Measurements from ENCODE around the gene ATF4. TPM values are rescaled to one million over a fixed set of nuclear protein-coding genes. Genes with fewer than 3 reads are reported as not detected.

ATF4 gene, protein sequence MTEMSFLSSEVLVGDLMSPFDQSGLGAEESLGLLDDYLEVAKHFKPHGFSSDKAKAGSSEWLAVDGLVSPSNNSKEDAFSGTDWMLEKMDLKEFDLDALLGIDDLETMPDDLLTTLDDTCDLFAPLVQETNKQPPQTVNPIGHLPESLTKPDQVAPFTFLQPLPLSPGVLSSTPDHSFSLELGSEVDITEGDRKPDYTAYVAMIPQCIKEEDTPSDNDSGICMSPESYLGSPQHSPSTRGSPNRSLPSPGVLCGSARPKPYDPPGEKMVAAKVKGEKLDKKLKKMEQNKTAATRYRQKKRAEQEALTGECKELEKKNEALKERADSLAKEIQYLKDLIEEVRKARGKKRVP
- total RNA-seq (2014; rRNA removed; shearing (Covaris generic)), result 190 and 238 TPM in 2 replicates

DNA sequence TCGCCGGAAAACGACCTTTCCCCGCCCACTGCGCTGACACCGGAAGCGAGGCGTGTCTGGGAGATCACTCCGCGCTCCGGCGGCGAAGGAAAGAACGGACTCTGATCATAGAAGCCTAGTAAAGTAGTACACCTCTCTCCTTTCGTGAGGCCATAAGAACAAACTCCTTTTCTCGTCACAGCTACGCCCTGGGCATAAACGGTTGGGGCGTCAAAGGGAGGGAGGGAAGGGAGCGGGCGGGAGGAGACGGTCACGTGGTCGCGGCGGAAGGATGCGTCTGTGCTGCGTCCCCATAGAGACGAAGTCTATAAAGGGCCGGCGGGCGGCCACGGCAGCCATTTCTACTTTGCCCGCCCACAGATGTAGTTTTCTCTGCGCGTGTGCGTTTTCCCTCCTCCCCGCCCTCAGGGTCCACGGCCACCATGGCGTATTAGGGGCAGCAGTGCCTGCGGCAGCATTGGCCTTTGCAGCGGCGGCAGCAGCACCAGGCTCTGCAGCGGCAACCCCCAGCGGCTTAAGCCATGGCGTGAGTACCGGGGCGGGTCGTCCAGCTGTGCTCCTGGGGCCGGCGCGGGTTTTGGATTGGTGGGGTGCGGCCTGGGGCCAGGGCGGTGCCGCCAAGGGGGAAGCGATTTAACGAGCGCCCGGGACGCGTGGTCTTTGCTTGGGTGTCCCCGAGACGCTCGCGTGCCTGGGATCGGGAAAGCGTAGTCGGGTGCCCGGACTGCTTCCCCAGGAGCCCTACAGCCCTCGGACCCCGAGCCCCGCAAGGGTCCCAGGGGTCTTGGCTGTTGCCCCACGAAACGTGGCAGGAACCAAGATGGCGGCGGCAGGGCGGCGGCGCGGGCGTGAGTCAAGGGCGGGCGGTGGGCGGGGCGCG, at the start of gene ATF4:
ATF4 (plus strand) TSS at position 337 of the 880 bp plus-strand sequence. CDS start 884 bp downstream, outside the sequence.
- DNase-seq, result peak; percentile 70 to 72
- Histone ChIP-seq H3K9me3 (replicated peaks) (no peaks in the 10 kb centered on the region), H3K4me3 (peak within 1 kb of the TSS; percentile 98), H3K27me3 (no peaks in the 10 kb centered on the region), H3K36me3 (peaks cover 53% of the 10 kb centered on the region), H3K4me1 (peaks cover 16% of the 10 kb centered on the region), H3K27ac (peak within 1 kb of the TSS; percentile 98)

DNA sequence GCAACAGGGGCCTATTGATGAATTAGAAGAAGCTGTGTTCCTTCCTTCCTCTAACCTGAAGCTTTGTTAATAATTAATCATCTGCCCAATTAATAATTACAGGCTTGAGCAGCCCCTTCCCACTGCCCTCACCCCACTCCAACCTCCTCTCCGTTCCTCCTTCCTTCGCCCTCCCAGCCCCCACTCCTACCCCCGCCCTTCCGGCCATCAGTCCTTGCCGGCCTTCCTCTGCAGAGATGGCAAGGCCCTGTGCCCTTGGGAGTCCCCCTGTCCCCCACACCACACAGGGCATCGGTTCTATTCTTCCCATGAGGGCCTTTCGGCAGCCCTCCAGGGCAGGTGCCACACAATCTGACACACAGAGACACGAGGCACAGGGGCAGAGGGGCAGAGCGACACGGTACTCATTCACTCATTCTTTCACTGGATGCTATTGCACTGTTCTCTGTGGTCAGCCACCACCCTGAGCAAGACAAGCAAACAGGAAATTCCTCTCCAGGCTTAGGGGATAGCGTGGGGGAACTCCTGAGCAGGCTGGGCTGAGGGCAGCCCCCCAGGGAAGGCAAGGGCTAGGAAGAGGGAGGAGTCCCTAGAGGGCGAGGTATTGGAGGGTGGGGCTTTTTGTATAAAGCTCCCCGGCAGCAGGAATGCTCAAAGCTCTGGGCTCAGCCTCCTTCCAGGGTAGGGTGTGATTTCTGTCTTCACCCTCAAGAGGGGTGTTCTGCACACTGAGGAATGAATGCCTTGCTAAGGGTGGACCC, 48.8 kb upstream of the ATF4 start:
- Histone ChIP-seq H3K4me1 (peaks cover 4% of the 10 kb centered on the region; the same call in 1 of the 2 replicates), H3K27me3 (no peaks in the 10 kb centered on the region; the same call in 1 of the 2 replicates), H3K9me3 (replicated peaks) (no peaks in the 10 kb centered on the region), H3K27ac (no peak overlapping the region), H3K4me3 (no peak overlapping the region), H3K36me3 (no peaks in the 10 kb centered on the region)
- no peak for DNase-seq

DNA sequence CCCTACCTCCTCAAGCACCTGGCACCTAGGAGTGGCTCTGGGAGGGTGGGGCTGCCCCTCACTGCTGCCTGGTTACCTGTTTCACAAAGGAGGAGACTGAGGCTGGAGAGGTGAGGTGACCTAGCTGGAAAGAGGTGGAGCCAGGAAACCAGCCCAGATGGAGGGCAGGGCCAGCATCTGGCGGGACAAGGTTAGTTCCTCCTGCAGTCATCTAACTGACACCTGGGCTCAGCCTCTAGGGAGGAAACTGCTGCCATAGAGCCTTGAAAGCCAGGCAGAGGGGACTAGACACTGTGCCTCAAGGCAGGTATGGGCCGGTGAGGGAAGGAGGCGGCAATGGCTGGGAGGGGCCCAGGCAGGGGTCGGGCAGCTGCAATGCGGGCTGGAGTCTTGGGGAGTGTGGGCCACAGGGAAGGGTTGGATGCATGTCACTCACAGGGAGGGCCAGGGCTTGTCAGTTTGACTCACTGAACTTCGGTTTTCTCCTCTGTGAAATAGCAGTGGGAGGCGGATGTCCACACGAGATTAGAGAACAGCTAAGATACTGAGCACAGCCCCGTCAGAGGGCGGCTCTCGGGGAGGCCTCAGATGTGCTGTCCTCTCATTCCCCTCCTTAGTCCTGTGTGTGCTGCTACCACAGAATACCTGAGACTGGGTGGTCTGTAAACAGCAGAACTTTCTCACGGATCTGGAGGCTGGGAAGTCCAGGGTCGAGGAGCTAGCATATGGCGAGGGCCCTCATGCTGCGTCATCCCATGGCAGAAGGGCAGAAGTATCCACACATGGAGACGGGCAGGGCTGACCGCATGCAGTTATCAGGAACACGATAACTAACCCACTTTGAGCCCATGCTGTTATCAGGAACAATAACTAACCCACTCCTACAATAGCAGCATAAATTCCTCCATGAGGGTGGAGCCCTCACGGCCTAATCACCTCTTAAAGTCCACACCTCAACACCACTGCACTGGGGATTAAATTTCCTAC, 47.5 kb upstream of the ATF4 start:
- Histone ChIP-seq H3K36me3 (no peaks in the 10 kb centered on the region), H3K9me3 (replicated peaks) (no peaks in the 10 kb centered on the region), H3K4me1 (peaks cover 4% of the 10 kb centered on the region; the same call in 1 of the 2 replicates), H3K27me3 (no peaks in the 10 kb centered on the region; the same call in 1 of the 2 replicates), H3K27ac (no peak overlapping the region), H3K4me3 (no peak overlapping the region)
- no peak for DNase-seq

DNA sequence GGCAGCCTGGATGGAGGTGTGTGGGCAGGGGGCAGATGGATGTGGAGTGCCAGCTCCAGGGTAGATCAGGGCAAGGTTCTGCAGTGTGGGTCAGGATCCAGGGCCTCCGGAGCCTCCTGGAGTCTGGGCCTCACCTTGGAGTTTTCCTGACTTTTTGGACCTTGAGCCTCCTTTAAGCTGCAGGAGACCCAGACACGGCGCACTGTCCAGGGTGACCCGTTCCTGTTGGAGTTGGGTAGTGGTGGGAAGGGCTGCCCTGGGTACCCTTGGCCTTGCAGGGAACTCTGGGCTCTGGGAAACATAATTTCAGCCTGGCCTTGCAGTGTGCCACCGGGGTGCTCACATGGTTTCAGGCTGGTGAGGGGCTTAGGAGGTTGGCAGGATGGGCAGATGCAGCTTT, 46.5 kb upstream of the ATF4 start:
- no peaks in the 10 kb centered on the region for H3K36me3 ChIP-seq
- H3K27ac ChIP-seq, result no peak overlapping the region
- H3K4me1 ChIP-seq, result peaks cover 11% of the 10 kb centered on the region; the same call in 1 of the 2 replicates
- H3K27me3 ChIP-seq, result no peaks in the 10 kb centered on the region; the same call in 1 of the 2 replicates
- no peak overlapping the region for H3K4me3 ChIP-seq
- no peaks in the 10 kb centered on the region for H3K9me3 ChIP-seq (replicated peaks)
- no peak for DNase-seq

DNA sequence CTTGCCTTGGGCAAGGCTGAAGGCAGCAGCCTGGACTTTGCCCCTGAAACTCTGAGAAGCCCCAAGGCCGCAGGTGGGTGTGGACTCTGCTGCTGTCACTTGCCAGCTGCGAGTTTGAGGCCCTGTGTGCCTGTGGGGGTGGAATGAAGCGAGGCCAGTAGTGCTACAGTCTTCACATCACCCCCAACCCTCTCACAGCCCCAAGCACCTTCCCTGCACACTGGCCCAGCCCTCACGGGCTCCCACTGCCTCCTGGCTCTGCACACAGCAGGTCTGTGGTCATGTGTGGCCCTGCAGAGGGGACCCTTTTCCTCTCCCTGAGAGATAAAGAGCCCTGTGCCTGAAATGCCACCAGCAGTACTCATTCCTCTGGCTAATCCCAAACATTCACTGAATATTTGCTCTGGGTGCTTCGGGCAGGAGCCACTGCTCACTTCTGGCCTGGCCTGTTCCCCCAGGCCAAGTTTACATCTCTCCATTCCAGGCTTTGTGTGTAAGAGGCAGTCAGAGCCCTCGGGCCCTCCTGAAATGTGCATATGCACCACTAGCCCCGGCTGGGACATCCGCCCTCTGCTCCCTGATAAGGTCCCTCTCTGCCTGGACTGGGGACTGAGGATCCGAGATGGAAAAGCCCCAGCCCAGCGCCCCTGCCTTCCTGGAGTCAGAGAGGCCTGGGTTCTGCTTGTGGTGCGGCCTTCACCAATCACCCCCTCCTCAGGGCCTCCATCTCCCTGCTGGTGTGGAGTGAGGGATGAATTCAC, 45.8 kb upstream of the ATF4 start:
- no peak overlapping the region for H3K27ac ChIP-seq
- no peaks in the 10 kb centered on the region for H3K9me3 ChIP-seq (replicated peaks)
- H3K36me3 ChIP-seq, result no peaks in the 10 kb centered on the region
- H3K4me1 ChIP-seq, result peaks cover 16% of the 10 kb centered on the region; the same call in 1 of the 2 replicates
- no peak for DNase-seq
- no peak overlapping the region for H3K4me3 ChIP-seq
- H3K27me3 ChIP-seq, result no peaks in the 10 kb centered on the region; the same call in 1 of the 2 replicates

DNA sequence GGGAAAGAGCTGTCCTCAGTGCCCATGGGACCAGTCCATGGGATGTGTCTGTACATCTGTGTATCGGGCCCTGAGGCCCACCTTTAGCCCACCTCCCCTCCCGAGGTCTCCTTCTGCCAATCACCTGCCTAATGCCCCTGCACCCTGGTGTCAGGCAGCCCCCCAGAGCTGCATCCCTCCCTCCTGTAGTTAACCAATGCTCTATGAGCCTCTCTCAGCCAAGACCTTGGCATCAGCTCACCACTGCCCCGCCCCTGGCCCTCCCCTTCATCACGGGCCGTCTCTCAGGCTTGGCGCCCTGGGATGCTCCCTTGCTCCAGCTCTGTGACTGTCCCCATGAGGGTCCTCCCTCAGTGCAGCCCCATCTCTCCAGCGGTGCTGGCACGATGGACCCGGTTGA, 45.0 kb upstream of the ATF4 start:
- no peak for DNase-seq
- Histone ChIP-seq H3K27me3 (no peaks in the 10 kb centered on the region; the same call in 1 of the 2 replicates), H3K9me3 (replicated peaks) (no peaks in the 10 kb centered on the region), H3K4me3 (no peak overlapping the region), H3K4me1 (peaks cover 16% of the 10 kb centered on the region; the same call in 1 of the 2 replicates), H3K36me3 (no peaks in the 10 kb centered on the region), H3K27ac (no peak overlapping the region)

DNA sequence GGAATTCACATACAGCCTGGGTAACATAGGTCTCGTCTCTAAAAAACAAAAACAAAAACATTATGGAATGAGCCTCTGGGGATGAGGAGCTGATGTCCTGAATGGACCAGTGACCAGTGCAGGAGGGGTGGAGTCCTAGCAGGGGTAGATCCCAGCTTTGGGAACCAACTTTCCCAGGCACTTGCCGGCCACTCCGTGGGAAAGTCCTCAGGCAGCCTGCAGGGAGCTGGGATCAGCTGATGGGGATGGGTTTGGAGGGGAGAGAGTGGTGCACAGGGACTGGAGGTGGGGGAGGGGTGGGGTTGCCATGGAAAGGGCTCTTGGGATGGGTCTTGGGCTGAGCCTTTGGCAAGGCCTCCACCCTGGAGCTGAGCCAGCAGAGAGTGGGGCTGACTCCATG, 44.5 kb upstream of the ATF4 start:
- Histone ChIP-seq H3K9me3 (replicated peaks) (no peaks in the 10 kb centered on the region), H3K36me3 (no peaks in the 10 kb centered on the region), H3K27me3 (no peaks in the 10 kb centered on the region), H3K27ac (no peak overlapping the region), H3K4me1 (peaks cover 16% of the 10 kb centered on the region; the same call in 1 of the 2 replicates), H3K4me3 (no peak overlapping the region)
- no peak for DNase-seq

DNA sequence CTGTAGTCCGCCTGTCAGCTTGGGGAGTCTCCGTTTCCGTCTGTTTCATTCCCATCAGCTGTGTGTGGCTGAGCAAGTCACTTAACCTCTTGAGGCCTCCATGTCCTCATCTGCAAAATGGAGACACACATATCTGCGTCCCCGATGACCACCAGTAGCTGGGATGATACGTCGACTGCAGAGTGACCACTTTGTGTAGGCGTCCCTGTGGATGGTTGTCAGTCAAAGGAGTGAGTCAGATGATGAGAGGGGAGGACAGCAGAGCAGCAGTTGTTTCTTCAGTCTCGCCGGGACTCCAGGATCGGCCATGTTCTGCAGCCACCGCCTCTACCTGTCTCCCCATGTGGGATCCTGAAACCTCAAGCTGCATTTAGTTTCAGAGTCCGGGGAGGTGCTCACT, 43.7 kb upstream of the ATF4 start:
- H3K9me3 ChIP-seq (replicated peaks), result no peaks in the 10 kb centered on the region
- H3K4me3 ChIP-seq, result no peak overlapping the region
- H3K27ac ChIP-seq, result no peak overlapping the region
- peaks cover 14% of the 10 kb centered on the region; the same call in 1 of the 2 replicates for H3K4me1 ChIP-seq
- no peak for DNase-seq
- no peaks in the 10 kb centered on the region for H3K27me3 ChIP-seq
- no peaks in the 10 kb centered on the region for H3K36me3 ChIP-seq

DNA sequence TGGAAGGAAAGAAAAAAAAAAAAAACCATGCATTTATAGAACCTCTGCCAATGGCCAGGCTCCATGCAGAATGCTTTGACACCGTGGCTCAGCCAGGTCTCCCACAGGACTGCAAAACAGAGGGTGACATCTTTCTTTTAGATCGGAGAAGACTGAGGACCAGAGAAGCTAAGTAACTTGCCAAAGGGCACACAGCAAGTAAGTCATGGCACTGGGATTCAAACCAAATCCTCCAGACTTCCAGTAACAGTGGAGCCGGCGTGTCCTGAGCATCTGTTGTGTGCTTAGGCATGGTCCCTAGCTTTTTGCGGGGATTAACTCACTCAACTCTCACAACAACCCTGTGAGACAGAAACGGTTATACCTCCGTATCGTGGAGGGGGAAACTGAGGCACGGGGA, 42.8 kb upstream of the ATF4 start:
- DNase-seq, result no peak
- Histone ChIP-seq H3K36me3 (no peaks in the 10 kb centered on the region), H3K4me1 (peaks cover 12% of the 10 kb centered on the region; the same call in 1 of the 2 replicates), H3K9me3 (replicated peaks) (no peaks in the 10 kb centered on the region), H3K27ac (no peak overlapping the region), H3K4me3 (no peak overlapping the region), H3K27me3 (no peaks in the 10 kb centered on the region)

DNA sequence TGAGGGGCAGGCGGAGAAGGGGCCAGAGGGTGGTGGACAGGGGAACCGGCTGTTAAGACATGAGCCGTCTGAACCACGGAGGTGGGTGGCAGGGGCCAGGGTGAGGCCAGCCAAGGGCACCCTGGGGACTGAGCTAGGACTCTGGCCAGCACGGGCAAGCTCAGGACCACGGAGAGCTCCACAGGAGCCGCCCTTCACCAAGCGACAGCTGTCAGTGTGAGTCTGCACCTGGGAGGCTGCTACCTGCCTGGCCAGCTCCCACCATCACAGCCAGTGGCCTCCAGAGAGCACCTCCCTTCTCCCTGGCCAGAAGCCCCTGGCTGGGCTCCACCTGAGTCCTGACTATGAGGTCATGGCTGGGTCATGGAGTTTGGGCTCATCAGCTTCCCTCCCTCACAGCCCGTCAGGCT, 41.9 kb upstream of the ATF4 start:
- Histone ChIP-seq H3K4me3 (no peak overlapping the region), H3K27me3 (no peaks in the 10 kb centered on the region), H3K4me1 (peaks cover 12% of the 10 kb centered on the region; the same call in 1 of the 2 replicates), H3K36me3 (no peaks in the 10 kb centered on the region), H3K27ac (no peak overlapping the region), H3K9me3 (replicated peaks) (no peaks in the 10 kb centered on the region)
- DNase-seq, result peak; percentile 53 to 67

DNA sequence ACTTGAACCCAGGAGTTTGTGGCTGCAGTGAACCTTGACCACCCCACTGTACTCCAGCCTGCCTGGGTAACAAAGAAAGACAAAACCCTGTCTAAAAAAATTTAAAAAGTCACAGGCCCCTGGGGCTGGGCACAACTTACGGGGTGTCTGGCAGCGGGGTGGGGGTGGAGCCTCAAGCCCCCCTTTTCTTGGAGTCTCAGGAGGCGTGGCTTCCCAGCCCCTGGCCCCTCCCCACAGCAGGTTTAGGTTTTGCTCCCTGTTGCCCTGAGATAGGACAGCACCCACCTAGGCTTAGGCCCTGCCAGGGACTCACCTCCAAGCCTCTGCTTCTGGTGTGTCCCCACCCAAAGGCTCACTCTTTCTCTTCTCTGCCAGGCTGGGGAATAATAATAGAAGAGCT, 41.1 kb upstream of the ATF4 start:
- Histone ChIP-seq H3K9me3 (replicated peaks) (no peaks in the 10 kb centered on the region), H3K4me3 (no peak overlapping the region), H3K27me3 (no peaks in the 10 kb centered on the region), H3K27ac (no peak overlapping the region), H3K4me1 (peaks cover 12% of the 10 kb centered on the region; the same call in 1 of the 2 replicates), H3K36me3 (no peaks in the 10 kb centered on the region)
- no peak for DNase-seq

DNA sequence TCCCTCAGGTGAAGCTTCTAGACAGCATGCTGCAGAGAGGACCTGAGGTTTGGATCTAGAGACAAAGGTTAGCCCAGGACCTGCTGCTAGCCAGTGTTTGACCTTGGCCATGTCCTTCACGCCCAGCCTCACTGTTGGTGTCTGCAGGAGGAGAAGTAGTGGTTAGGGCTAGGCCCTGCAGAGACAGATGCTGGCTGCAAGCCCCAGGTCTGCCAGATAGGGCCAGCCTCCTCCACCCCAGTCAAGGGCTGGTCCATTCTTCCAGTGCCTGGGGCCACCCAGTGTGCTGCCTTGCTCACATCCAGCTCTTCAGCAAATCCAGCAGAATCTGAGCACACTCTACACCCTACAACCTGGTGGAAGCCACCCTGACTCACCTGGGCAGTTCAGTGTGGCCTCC, 39.8 kb upstream of the ATF4 start:
- no peaks in the 10 kb centered on the region for H3K36me3 ChIP-seq
- no peak overlapping the region for H3K27ac ChIP-seq
- H3K4me3 ChIP-seq, result no peak overlapping the region
- no peak for DNase-seq
- H3K4me1 ChIP-seq, result peaks cover 12% of the 10 kb centered on the region; the same call in 1 of the 2 replicates
- no peaks in the 10 kb centered on the region for H3K27me3 ChIP-seq
- no peaks in the 10 kb centered on the region for H3K9me3 ChIP-seq (replicated peaks)

DNA sequence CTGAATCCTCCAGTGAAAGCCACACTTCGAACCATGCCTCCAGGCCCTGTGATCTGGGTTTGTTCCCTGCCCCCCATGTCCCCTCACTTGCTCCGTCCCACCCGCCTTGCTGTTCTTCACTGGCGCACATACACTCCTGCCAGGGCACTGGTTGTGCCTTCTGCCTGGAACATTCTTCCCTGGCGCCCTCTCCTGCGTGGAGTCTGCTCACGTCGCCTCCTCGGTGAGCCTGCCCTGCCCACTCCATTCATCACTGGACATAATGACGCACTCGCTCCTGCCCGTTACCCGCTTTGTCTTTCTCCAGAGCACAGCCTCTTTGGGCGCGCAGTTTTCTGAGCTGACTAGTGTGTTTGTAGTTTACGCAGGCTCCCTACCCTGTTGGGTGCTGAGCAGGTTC, 39.3 kb upstream of the ATF4 start:
- H3K4me3 ChIP-seq, result no peak overlapping the region
- peaks cover 12% of the 10 kb centered on the region; the same call in 1 of the 2 replicates for H3K4me1 ChIP-seq
- H3K27ac ChIP-seq, result no peak overlapping the region
- H3K27me3 ChIP-seq, result no peaks in the 10 kb centered on the region
- H3K9me3 ChIP-seq (replicated peaks), result no peaks in the 10 kb centered on the region
- DNase-seq, result no peak
- no peaks in the 10 kb centered on the region for H3K36me3 ChIP-seq
